Measurements from ENCODE around the gene SPINK8. TPM values are rescaled to one million over a fixed set of nuclear protein-coding genes. Genes with fewer than 3 reads are reported as not detected.

SPINK8 gene
- total and polyA plus RNA-seq, 2 of the 8 experiments (the other 6 are each of a cell fraction or from before 2014, with no cell fraction given) = 0.29 TPM; not detected in 1

DNA sequence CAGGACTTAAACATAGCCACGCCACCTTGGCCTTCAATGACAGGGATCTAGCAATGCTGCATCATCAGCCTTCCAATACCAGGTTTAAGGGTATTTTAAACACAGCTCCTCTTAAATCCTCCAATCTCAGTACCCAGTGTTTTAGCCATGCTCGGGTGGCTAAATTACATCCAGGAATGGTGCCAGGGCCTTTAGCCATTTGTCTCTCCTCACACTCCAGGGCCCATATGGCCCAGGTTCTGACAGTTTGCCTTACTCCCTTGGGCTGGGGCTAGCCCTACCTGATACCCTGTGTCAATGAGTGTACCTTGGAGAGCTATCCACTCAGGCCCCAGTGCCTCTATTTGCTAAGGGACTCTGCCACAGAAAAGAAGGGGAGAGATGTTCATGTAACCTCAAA lies 63.2 kb downstream of the SPINK8 start (continued):
- TF ChIP-seq POU5F1 (IDR thresholded peaks at IDR 0.05; ENCODE audit: low read depth, low read length) (no peak), BCL11A (IDR thresholded peaks at IDR 0.05; ENCODE audit: low read depth in 2 of 2, low read length in 2 of 2) (no peak), BACH1 (IDR thresholded peaks at IDR 0.05; ENCODE audit: low read length) (no peak), SAP30 (IDR thresholded peaks at IDR 0.05; ENCODE audit: insufficient read depth, insufficient replicate concordance, low read length) (no peak), MAFK (IDR thresholded peaks at IDR 0.05; ENCODE audit: low read depth, low read length) (no peak), CTBP2 (IDR thresholded peaks at IDR 0.05; ENCODE audit: borderline replicate concordance, insufficient read depth, insufficient read length, low read length) (no peak)
